B cell (primary cell): ENCODE data around the gene CCDC183. TPM values are rescaled to one million over a fixed set of nuclear protein-coding genes. Genes with fewer than 3 reads are reported as not detected.

Experiments used
- ATAC-seq: fragments of 200-7000 bp; cut with Tn5 transposase; one replicate; pipeline ENCODE4 v1.10.0; 2021; ENCODE audit warnings: low read depth, mild to moderate bottlenecking, moderate number of reproducible peaks, moderate library complexity
- CTCF ChIA-PET: fragments of 350-600 bp; sonication (Branson Sonifier 250); formaldehyde crosslinking; loops from one replicate; lab custom pipeline; 2021; ENCODE audit warnings: antibody characterized with exemption, inconsistent platforms; lab: Charles Lee
- POLR2A ChIA-PET: fragments of 350-600 bp; sonication (Branson Sonifier 250); formaldehyde crosslinking; loops from one replicate; lab custom pipeline; 2021; ENCODE audit warnings: antibody characterized with exemption; lab: Charles Lee
- DNase-seq: peaks from one replicate; pipeline ENCODE4 v3.0.0; 2013
- H2AFZ ChIP-seq: 2 replicates; pipeline ENCODE4 v1.6.1; 2012; ENCODE audit warnings: mild to moderate bottlenecking, low read depth, low read length; ENCODE audit not compliant: insufficient read depth, poor library complexity, severe bottlenecking
- H3K27ac ChIP-seq, 2 donors: 1 replicate in 1 of 2; 2 replicates in 1 of 2; pipeline ENCODE4 v1.5.1; 2012 to 2013; ENCODE audit warnings: low read length in 2 of 2, mild to moderate bottlenecking in 2 of 2, moderate library complexity in 1 of 2
- H3K27me3 ChIP-seq, 4 experiments: fragments of 200-600 bp in 1 of 4; sonication (generic) in 1 of 4; replicated peaks in 1 of 4; 1 replicate in 2 of 4; 2 replicates in 2 of 4; pipeline versions ENCODE4 v1.6.1 to v1.7.0; 2013 to 2016; ENCODE audit warnings: low read length in 3 of 4, mild to moderate bottlenecking in 2 of 4, mixed read lengths in 1 of 4, moderate library complexity in 1 of 4; ENCODE audit not compliant: insufficient read depth in 4 of 4, control insufficient read depth in 3 of 4; ENCODE audit errors: control extremely low read depth in 1 of 4
- H3K36me3 ChIP-seq, 2 experiments: replicated peaks in 1 of 2; 1 replicate in 1 of 2; 2 replicates in 1 of 2; pipeline versions ENCODE4 v1.6.1 to v1.7.1; 2013; ENCODE audit warnings: low read length in 1 of 2; ENCODE audit not compliant: insufficient read depth in 2 of 2, control insufficient read depth in 1 of 2; ENCODE audit errors: control extremely low read depth in 1 of 2, extremely low read depth in 1 of 2
- H3K4me1 ChIP-seq, 2 donors: fragments of 200-600 bp in 1 of 2; sonication (generic) in 1 of 2; 1 replicate in 1 of 2; 2 replicates in 1 of 2; pipeline versions ENCODE4 v1.5.1 to v1.6.1; 2013 to 2017; ENCODE audit warnings: low read length in 2 of 2; ENCODE audit not compliant: control insufficient read depth in 2 of 2, insufficient read depth in 2 of 2
- H3K4me2 ChIP-seq: replicated peaks from 2 replicates; pipeline ENCODE3; 2012; ENCODE audit warnings: mild to moderate bottlenecking, low read depth, low read length; ENCODE audit not compliant: poor library complexity, severe bottlenecking
- H3K4me3 ChIP-seq, 5 experiments: fragments of 200-600 bp in 1 of 5; sonication (generic) in 1 of 5; 1 replicate in 3 of 5; 2 replicates in 2 of 5; pipeline versions ENCODE4 v1.5.1 to v1.7.0; 2011 to 2016; ENCODE audit warnings: low read length in 4 of 5, mild to moderate bottlenecking in 4 of 5, low read depth in 2 of 5, control low read depth in 1 of 5, moderate library complexity in 1 of 5; ENCODE audit not compliant: insufficient read depth in 1 of 5; ENCODE audit errors: control extremely low read depth in 1 of 5, extremely low read depth in 1 of 5
- H3K79me2 ChIP-seq: fragments of 200-600 bp; sonication (generic); one replicate; pipeline ENCODE4 v1.6.0; 2016; ENCODE audit warnings: low read length; ENCODE audit not compliant: control insufficient read depth, insufficient read depth
- H3K9ac ChIP-seq: fragments of 200-600 bp; sonication (generic); 2 replicates; pipeline ENCODE4 v1.6.1; 2017; ENCODE audit warnings: mild to moderate bottlenecking, low read length, moderate library complexity
- H3K9me3 ChIP-seq, 3 donors: one replicate each; pipeline versions ENCODE4 v1.6.1 to v1.7.1; 2013; ENCODE audit warnings: low read length in 2 of 3; ENCODE audit not compliant: control insufficient read depth in 2 of 3, insufficient read depth in 1 of 3; ENCODE audit errors: control extremely low read depth in 1 of 3
- H4K20me1 ChIP-seq: 2 replicates; pipeline ENCODE4 v1.6.0; 2012; ENCODE audit warnings: mild to moderate bottlenecking, low read length; ENCODE audit not compliant: insufficient read depth, control insufficient read depth, poor library complexity, severe bottlenecking
- H3K27ac Mint-ChIP-seq: one replicate; pipeline ENCODE4 v1.8.0; 2021; ENCODE audit warnings: mixed read lengths
- H3K27me3 Mint-ChIP-seq: one replicate; pipeline ENCODE4 v1.8.0; 2021; ENCODE audit warnings: mixed read lengths
- H3K4me1 Mint-ChIP-seq: one replicate; pipeline ENCODE4 v1.8.0; 2021; ENCODE audit warnings: mixed read lengths
- H3K4me3 Mint-ChIP-seq: one replicate; pipeline ENCODE4 v1.8.0; 2021; ENCODE audit warnings: mixed read lengths
- H3K9me3 Mint-ChIP-seq: one replicate; pipeline ENCODE4 v1.8.0; 2022; ENCODE audit warnings: mixed read lengths; ENCODE audit not compliant: insufficient read depth
- CTCF ChIP-seq: fragments of 200-600 bp; IDR thresholded peaks from one replicate; pipeline ENCODE4 v1.8.0; 2022; ENCODE audit warnings: antibody characterized with exemption, mild to moderate bottlenecking
- EZH2 ChIP-seq: IDR thresholded peaks from 2 replicates; pipeline ENCODE4 v1.6.1; 2012; ENCODE audit warnings: borderline replicate concordance, low read depth, mild to moderate bottlenecking, moderate library complexity, low read length; ENCODE audit not compliant: insufficient read depth, poor library complexity, severe bottlenecking
- WGBS: methylation state at CpG from one replicate; pipeline ENCODE4 v1.1.5; 2013; ENCODE audit warnings: missing lambda C conversion rate; ENCODE audit not compliant: insufficient coverage; 5-methylcytosine and 5-hydroxymethylcytosine counted together
- intact Hi-C: fragments of 100-400 bp; cut with micrococcal nuclease; formaldehyde crosslinking; loops from one replicate; pipeline ENCODE4 v1.10.0; 2022
- polyA plus RNA-seq: library from polyadenylated mRNA; depleted of rRNA; stranded (reverse); fragments of >200 nt; gene quantifications from 2 replicates; pipeline ENCODE4 v1.2.3, GENCODE V29; 2012
- total RNA-seq, 2 donors: library from RNA; stranded (reverse); fragments of 120-200 nt in 1 of 2; gene quantifications; 1 replicate in 1 of 2; 2 replicates in 1 of 2; pipeline versions ENCODE4 v1.2.3 to v1.2.4, GENCODE V29; 2013 to 2022

CCDC183 gene
- total and polyA plus RNA-seq, 2 donors (not counting 1 experiment from before 2014, with no cell fraction given): 1.8 to 4.9 TPM

DNA sequence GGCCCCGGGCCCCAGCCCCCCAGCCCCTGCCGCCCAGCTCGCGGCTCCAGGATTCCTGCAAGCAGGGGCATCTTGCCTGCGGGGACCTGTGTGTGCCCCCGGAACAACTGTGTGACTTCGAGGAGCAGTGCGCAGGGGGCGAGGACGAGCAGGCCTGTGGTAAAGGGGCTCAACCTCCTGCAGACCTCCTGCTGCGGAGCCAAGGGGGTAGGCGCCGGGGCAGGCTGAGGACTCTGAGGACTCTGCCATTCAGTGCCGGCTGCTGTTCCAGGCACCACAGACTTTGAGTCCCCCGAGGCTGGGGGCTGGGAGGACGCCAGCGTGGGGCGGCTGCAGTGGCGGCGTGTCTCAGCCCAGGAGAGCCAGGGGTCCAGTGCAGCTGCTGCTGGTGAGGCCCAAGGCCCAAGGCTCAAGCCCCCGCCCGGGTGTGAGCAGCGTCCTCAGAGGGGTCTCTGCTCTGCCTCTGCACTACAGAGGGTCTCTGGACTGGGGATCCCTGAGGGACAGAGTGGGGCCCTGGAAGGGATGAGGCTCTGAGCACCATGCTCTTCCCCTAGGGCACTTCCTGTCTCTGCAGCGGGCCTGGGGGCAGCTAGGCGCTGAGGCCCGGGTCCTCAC lies 59.4 kb downstream of the CCDC183 start:
- WGBS: 89% methylated on average over 26 of the region's 26 CpGs
- Histone ChIP-seq H3K36me3 (peaks cover 0 to 4% of the 10 kb centered on the region in 2 experiments), H2AFZ (no peak overlapping the region), H3K4me3 (no peak overlapping the region), H3K4me2 (no peak overlapping the region), H3K9me3 (no peaks in the 10 kb centered on the region), H4K20me1 (peaks cover 8% of the 10 kb centered on the region), H3K4me1 (peaks cover 0 to 5% of the 10 kb centered on the region in 2 donors), H3K27me3 (no peaks in the 10 kb centered on the region), H3K27ac (no peak overlapping the region), H3K79me2 (no peaks in the 10 kb centered on the region), H3K9ac (no peak overlapping the region)
- no peak overlapping the region for H3K4me3 Mint-ChIP-seq
- peaks cover 3% of the 10 kb centered on the region for H3K4me1 Mint-ChIP-seq
- TF ChIP-seq EZH2: no peak
- intact Hi-C loops: no loop called here
- POLR2A ChIA-PET: no interaction called here
- H3K9me3 Mint-ChIP-seq: no peaks in the 10 kb centered on the region
- CTCF ChIA-PET: interaction anchor here (1.2 to 1.3 kb wide), 2 partner anchors 13 to 180 kb away, joined by 3 to 7 read pairs; partner anchors contain the start of gene AJM1
- DNase-seq (peak; percentile 14), ATAC-seq (no peak)
- H3K27ac Mint-ChIP-seq: no peak overlapping the region
- H3K27me3 Mint-ChIP-seq: no peaks in the 10 kb centered on the region

GRCh38 chr9:136856079-136856476 lies 59.9 kb downstream of the CCDC183 start:
- ATAC-seq (no peak), DNase-seq (peak; percentile 8)
- H3K4me3 ChIP-seq: no peak overlapping the region
- peaks cover 0 to 5% of the 10 kb centered on the region in 2 donors for H3K4me1 ChIP-seq
- intact Hi-C loops: no loop called here
- no peak overlapping the region for H3K4me3 Mint-ChIP-seq
- WGBS: 87% methylated on average over 9 of the region's 15 CpGs
- no peak overlapping the region for H3K9ac ChIP-seq
- no peak overlapping the region for H3K27ac Mint-ChIP-seq
- ChIA-PET POLR2A (no interaction called here), CTCF (interaction anchor here (1.2 to 1.3 kb wide), 2 partner anchors 14 to 179 kb away, joined by 3 to 7 read pairs; partner anchors contain the start of gene AJM1)
- H3K4me2 ChIP-seq: no peak overlapping the region
- no peaks in the 10 kb centered on the region for H3K27me3 ChIP-seq
- H3K27me3 Mint-ChIP-seq: no peaks in the 10 kb centered on the region
- peaks cover 5% of the 10 kb centered on the region for H4K20me1 ChIP-seq
- no peaks in the 10 kb centered on the region for H3K79me2 ChIP-seq
- H3K9me3 Mint-ChIP-seq: no peaks in the 10 kb centered on the region
- H3K9me3 ChIP-seq: no peaks in the 10 kb centered on the region
- peaks cover 0 to 9% of the 10 kb centered on the region in 2 experiments for H3K36me3 ChIP-seq
- no peak overlapping the region for H3K27ac ChIP-seq
- no peak overlapping the region for H2AFZ ChIP-seq
- H3K4me1 Mint-ChIP-seq: peaks cover 3% of the 10 kb centered on the region
- TF ChIP-seq CTCF (no peak), EZH2 (no peak)
